ENCODE data around the gene TMA7B.

DNA sequence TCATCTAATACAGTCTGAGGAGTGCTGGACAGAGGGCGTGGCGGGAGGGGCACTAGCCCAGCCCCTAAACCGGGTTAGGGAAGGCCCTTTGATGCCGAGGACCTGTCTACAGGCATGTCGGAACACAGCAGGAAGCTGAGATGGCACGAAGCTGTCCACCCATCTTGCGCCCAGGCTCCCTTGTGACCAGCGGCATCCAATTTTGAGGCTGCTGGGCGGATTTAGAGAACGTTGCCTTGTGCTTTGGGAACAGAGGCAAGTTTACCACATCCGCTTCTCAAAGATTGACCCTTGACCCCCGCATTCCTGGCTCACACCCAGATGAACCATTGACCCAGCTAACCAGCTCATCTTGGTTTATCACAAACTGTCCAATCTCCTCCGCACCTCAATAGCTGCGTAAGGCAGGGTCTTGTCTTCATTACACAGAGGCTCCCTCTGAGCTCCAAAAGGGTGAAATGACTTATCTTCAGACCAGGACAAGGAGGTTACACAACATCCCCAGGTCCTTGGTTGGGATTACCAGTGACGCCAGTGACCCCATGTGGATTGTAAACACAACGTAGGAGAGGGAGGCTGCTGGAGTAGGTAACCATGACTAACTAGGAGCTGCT, 39.1 kb downstream of the TMA7B start:
- no peak for TF ChIP-seq POLR2A (IDR thresholded peaks at IDR 0.05)
- TF ChIP-seq, protein P1, sequence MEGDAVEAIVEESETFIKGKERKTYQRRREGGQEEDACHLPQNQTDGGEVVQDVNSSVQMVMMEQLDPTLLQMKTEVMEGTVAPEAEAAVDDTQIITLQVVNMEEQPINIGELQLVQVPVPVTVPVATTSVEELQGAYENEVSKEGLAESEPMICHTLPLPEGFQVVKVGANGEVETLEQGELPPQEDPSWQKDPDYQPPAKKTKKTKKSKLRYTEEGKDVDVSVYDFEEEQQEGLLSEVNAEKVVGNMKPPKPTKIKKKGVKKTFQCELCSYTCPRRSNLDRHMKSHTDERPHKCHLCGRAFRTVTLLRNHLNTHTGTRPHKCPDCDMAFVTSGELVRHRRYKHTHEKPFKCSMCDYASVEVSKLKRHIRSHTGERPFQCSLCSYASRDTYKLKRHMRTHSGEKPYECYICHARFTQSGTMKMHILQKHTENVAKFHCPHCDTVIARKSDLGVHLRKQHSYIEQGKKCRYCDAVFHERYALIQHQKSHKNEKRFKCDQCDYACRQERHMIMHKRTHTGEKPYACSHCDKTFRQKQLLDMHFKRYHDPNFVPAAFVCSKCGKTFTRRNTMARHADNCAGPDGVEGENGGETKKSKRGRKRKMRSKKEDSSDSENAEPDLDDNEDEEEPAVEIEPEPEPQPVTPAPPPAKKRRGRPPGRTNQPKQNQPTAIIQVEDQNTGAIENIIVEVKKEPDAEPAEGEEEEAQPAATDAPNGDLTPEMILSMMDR (IDR thresholded peaks at IDR 0.05): no peak
